Liver (tissue), 3 donors: ENCODE results near the gene PGLYRP3.

ENCODE experiments used
- RAD21 ChIP-seq, 2 donors: IDR thresholded peaks; 2 replicates each; pipeline ENCODE4 v1.6.1; 2016; ENCODE audit warnings: antibody characterized with exemption in 2 of 2, mild to moderate bottlenecking in 2 of 2
- RXRA ChIP-seq, 2 donors: IDR thresholded peaks; 2 replicates each; pipeline ENCODE4 v1.6.1; 2017 to 2018; ENCODE audit warnings: antibody characterized with exemption in 2 of 2, mild to moderate bottlenecking in 1 of 2
- SP1 ChIP-seq: IDR thresholded peaks from 2 replicates; pipeline ENCODE4 v1.6.1; 2018; ENCODE audit warnings: antibody characterized with exemption, mild to moderate bottlenecking
- TAF1 ChIP-seq: conservative IDR thresholded peaks from 2 replicates; pipeline ENCODE4 v1.6.1; 2016; ENCODE audit warnings: antibody characterized with exemption, mild to moderate bottlenecking
- TF ChIP-seq, protein P1 (sequence below): fragments of 150-350 bp; IDR thresholded peaks from 2 replicates; pipeline ENCODE4 v1.5.1; 2017; ENCODE audit warnings: improper control_type of control experiment, low read depth, low read length; ENCODE audit not compliant: missing input control
- donor health status: healthy.
- donor health status: healthy.

DNA sequence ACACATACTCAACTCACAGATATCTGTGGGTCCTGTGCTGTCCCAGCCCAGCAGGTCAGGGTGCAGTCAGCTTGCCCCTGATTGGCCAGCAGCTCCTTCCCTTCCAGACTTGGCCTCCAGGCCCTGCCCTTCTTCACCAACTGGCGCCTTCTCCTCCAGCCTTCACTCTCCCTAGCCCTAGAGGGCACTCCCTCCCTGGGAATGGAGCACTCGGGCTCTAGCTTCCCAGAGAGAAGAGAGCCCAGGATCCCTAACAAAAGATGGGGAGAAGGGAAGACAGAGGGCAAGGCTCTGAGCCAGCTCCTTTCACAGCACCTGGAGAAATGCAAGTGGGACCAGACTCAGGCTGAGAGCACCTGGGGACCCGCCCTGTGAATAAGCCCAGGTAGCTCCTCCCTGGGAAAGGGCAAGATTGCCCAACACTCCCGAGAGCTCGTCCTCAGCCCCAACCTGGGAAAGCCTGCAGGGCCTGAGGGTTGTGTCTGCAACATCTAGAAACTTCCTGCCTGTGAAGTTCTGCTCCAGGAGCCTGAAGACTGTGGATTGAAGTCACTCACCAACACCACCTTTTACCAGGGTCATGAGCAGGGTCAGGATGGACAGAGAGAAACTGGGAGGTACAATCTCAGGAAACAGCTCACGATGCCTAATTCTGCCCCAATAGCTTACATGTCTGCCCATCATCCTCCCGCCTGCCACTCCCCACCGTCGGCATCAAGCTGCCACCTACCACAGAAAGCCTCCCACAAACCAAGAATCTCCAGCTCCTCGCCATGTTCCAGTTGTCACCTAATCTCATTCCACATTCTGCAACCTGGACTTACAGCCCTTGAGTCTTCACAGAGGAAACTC is 36.0 kb upstream of the PGLYRP3 start, which contains the start of gene PGLYRP4:
- TF ChIP-seq RAD21 (IDR thresholded peaks at IDR 0.05) (no peak), SP1 (no peak), RXRA (IDR thresholded peaks at IDR 0.05) (no peak), TAF1 (no peak)
- TF ChIP-seq, protein P1, sequence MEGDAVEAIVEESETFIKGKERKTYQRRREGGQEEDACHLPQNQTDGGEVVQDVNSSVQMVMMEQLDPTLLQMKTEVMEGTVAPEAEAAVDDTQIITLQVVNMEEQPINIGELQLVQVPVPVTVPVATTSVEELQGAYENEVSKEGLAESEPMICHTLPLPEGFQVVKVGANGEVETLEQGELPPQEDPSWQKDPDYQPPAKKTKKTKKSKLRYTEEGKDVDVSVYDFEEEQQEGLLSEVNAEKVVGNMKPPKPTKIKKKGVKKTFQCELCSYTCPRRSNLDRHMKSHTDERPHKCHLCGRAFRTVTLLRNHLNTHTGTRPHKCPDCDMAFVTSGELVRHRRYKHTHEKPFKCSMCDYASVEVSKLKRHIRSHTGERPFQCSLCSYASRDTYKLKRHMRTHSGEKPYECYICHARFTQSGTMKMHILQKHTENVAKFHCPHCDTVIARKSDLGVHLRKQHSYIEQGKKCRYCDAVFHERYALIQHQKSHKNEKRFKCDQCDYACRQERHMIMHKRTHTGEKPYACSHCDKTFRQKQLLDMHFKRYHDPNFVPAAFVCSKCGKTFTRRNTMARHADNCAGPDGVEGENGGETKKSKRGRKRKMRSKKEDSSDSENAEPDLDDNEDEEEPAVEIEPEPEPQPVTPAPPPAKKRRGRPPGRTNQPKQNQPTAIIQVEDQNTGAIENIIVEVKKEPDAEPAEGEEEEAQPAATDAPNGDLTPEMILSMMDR: no peak
